HUES48 (cell line): ENCODE results near the gene ABCA7.

Experiments used
- H3K27ac ChIP-seq: one replicate; pipeline ENCODE4 v1.7.0; 2013; ENCODE audit warnings: low read depth, low read length, inconsistent platforms
- H3K27me3 ChIP-seq: 2 replicates; pipeline ENCODE4 v1.6.1; 2013; ENCODE audit warnings: mild to moderate bottlenecking, low read length; ENCODE audit not compliant: control insufficient read depth, insufficient read depth
- H3K36me3 ChIP-seq: 2 replicates; pipeline ENCODE4 v1.6.1; 2013; ENCODE audit warnings: low read length; ENCODE audit not compliant: control insufficient read depth, insufficient read depth
- H3K4me1 ChIP-seq: 2 replicates; pipeline ENCODE4 v1.6.1; 2013; ENCODE audit warnings: mild to moderate bottlenecking, low read length; ENCODE audit not compliant: control insufficient read depth, insufficient read depth
- H3K4me3 ChIP-seq: 2 replicates; pipeline ENCODE4 v1.5.1; 2013; ENCODE audit warnings: mild to moderate bottlenecking, low read depth, low read length
- H3K9ac ChIP-seq: 2 replicates; pipeline ENCODE4 v1.6.1; 2013; ENCODE audit warnings: mild to moderate bottlenecking, low read depth, low read length, moderate library complexity
- H3K9me3 ChIP-seq: 2 replicates; pipeline ENCODE4 v1.6.1; 2013; ENCODE audit warnings: low read length; ENCODE audit not compliant: control insufficient read depth, insufficient read depth

The ABCA7 gene

GRCh38 chr19:1046117-1046626 is 6.3 kb downstream of the ABCA7 start:
- Histone ChIP-seq H3K4me3 (no peak overlapping the region), H3K9me3 (no peaks in the 10 kb centered on the region), H3K9ac (no peak overlapping the region), H3K4me1 (no peaks in the 10 kb centered on the region), H3K27me3 (no peaks in the 10 kb centered on the region), H3K36me3 (no peaks in the 10 kb centered on the region), H3K27ac (no peak overlapping the region)

DNA sequence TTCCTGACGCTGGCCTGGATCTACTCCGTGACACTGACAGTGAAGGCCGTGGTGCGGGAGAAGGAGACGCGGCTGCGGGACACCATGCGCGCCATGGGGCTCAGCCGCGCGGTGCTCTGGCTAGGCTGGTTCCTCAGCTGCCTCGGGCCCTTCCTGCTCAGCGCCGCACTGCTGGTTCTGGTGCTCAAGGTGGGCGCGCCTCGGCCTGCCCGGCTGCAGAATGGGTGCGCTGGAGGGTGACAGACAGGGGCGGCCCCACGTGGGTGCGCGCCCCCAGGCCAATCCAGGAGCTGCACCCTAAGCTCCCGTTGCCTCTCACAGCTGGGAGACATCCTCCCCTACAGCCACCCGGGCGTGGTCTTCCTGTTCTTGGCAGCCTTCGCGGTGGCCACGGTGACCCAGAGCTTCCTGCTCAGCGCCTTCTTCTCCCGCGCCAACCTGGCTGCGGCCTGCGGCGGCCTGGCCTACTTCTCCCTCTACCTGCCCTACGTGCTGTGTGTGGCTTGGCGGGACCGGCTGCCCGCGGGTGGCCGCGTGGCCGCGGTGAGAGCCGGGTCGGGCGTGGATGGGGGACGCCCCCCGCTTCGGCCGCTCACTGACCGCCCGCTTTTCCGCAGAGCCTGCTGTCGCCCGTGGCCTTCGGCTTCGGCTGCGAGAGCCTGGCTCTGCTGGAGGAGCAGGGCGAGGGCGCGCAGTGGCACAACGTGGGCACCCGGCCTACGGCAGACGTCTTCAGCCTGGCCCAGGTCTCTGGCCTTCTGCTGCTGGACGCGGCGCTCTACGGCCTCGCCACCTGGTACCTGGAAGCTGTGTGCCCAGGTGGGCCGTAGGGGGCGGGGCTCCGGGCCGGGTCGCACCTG is 7.2 kb downstream of the ABCA7 start:
- H3K36me3 ChIP-seq, result no peaks in the 10 kb centered on the region
- no peak overlapping the region for H3K27ac ChIP-seq
- H3K4me1 ChIP-seq, result no peaks in the 10 kb centered on the region

DNA sequence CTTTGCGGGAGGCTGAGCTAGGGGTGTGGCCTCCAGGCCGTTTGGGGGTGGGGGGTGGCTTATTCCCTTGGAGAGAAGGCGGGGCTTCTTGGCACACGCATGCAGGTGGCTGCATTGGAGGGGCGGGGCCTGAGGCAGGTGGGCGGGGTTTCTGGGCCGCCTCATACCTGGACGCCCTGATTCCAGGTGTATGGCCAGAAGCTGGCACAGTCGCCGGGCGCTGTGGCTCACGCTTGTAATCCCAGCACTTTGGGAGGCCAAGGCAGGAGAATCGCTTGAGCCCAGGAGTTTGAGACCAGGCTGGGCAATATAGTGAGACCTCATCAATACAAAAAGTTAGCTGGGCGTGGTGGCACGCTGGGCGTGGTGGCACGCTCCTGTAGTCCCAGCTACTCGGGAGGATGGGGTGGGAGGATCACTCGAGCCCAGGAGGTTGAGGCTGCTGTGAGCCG is 7.8 kb downstream of the ABCA7 start:
- Histone ChIP-seq H3K36me3 (no peaks in the 10 kb centered on the region), H3K4me3 (no peak overlapping the region), H3K27ac (no peak overlapping the region), H3K9ac (no peak overlapping the region), H3K27me3 (no peaks in the 10 kb centered on the region), H3K4me1 (no peaks in the 10 kb centered on the region), H3K9me3 (no peaks in the 10 kb centered on the region)

More for the DNA sequence above, 7.2 kb downstream of the ABCA7 start:
- no peak overlapping the region for H3K9ac ChIP-seq
- no peaks in the 10 kb centered on the region for H3K27me3 ChIP-seq
- H3K9me3 ChIP-seq, result no peaks in the 10 kb centered on the region
- no peak overlapping the region for H3K4me3 ChIP-seq

GRCh38 chr19:1049106-1049505 is 9.2 kb downstream of the ABCA7 start:
- no peak overlapping the region for H3K9ac ChIP-seq
- H3K36me3 ChIP-seq, result no peaks in the 10 kb centered on the region
- H3K9me3 ChIP-seq, result no peaks in the 10 kb centered on the region
- no peak overlapping the region for H3K27ac ChIP-seq
- no peaks in the 10 kb centered on the region for H3K4me1 ChIP-seq
- H3K4me3 ChIP-seq, result no peak overlapping the region
- no peaks in the 10 kb centered on the region for H3K27me3 ChIP-seq

GRCh38 chr19:1049800-1050199 is 9.9 kb downstream of the ABCA7 start:
- Histone ChIP-seq H3K9ac (no peak overlapping the region), H3K9me3 (no peaks in the 10 kb centered on the region), H3K27me3 (no peaks in the 10 kb centered on the region), H3K36me3 (no peaks in the 10 kb centered on the region), H3K27ac (no peak overlapping the region), H3K4me3 (no peak overlapping the region), H3K4me1 (no peaks in the 10 kb centered on the region)

DNA sequence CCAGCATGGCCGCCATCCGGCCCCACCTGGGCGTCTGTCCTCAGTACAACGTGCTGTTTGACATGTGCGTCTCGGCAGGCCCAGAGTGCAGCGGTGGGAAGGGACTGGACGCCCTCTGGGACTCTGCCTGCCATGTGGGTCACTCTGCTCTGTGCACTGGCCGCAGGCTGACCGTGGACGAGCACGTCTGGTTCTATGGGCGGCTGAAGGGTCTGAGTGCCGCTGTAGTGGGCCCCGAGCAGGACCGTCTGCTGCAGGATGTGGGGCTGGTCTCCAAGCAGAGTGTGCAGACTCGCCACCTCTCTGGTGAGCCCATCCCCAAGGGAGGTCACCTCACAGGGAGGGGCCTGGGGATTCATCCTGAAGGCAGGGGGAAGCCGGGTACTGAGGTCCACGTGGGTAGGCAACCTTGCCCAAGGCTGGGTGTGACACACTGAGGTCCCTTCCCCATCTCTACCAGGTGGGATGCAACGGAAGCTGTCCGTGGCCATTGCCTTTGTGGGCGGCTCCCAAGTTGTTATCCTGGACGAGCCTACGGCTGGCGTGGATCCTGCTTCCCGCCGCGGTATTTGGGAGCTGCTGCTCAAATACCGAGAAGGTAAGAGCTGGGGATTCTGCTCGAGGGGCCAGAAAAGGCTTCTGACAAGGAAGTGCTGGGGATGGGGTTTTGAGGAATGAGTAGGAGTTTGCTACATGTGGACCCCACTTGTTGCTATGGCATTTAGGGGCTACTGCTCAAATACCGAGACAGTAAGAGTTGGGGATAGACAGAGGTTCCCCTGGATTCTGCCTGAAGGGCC is 11.3 kb downstream of the ABCA7 start:
- H3K9me3 ChIP-seq, result peaks cover 2% of the 10 kb centered on the region
- no peak overlapping the region for H3K4me3 ChIP-seq
- H3K27ac ChIP-seq, result no peak overlapping the region
- H3K4me1 ChIP-seq, result no peaks in the 10 kb centered on the region
- no peaks in the 10 kb centered on the region for H3K27me3 ChIP-seq
- no peak overlapping the region for H3K9ac ChIP-seq
- 0 out of 2 replicates have a peak, but pooled peaks cover 1% of the 10 kb centered on the region for H3K36me3 ChIP-seq

DNA sequence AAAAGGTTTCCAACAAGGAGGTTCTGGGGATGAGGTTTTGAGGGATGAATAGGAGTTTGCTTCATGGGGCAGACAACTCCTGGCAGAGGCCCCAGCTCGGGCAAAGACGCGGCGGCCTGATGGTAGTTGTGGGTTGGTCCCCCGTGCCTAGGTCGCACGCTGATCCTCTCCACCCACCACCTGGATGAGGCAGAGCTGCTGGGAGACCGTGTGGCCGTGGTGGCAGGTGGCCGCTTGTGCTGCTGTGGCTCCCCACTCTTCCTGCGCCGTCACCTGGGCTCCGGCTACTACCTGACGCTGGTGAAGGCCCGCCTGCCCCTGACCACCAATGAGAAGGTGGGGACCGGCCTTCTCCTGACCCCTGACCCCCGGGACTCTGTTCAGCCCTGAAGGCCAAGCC is 11.9 kb downstream of the ABCA7 start:
- Histone ChIP-seq H3K4me3 (no peak overlapping the region), H3K4me1 (no peaks in the 10 kb centered on the region), H3K36me3 (0 out of 2 replicates have a peak, but pooled peaks cover 7% of the 10 kb centered on the region), H3K27me3 (no peaks in the 10 kb centered on the region), H3K9ac (no peak overlapping the region), H3K27ac (no peak overlapping the region), H3K9me3 (peaks cover 8% of the 10 kb centered on the region)

DNA sequence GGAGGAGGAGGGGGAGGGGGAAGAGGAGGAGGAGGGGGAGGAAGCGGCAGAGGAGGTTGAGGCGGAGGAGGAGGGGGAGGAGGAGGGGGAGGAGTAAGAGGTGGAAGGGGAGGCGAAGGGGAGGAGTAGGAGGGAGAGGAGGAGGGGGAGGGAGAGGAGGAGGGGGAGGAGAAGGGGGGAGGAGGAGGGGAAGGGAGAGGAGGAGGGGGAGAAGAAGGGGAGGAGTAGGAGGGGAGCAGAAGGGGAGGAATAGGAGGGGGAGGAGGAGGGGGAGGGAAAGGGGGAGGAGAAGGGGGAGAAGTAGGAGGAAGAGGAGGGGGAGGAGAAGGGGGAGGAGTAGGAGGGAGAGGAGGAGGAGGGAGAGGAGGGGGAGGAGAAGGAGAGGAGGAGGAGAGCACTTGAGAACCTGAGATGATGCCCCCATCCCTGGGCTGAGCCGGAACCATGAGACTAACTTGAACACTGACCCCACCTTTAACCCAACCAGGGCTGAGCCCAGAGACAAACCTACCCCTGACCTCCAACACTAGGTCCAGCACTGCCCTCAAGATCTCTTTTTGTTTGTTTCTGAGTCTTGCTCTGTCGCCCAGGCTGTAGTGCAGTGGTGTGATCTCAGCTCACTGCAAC is 12.6 kb downstream of the ABCA7 start:
- Histone ChIP-seq H3K4me1 (no peaks in the 10 kb centered on the region), H3K9ac (no peak overlapping the region), H3K4me3 (no peak overlapping the region), H3K9me3 (peaks cover 14% of the 10 kb centered on the region), H3K27me3 (no peaks in the 10 kb centered on the region), H3K36me3 (0 out of 2 replicates have a peak, but pooled peaks cover 13% of the 10 kb centered on the region), H3K27ac (no peak overlapping the region)

DNA sequence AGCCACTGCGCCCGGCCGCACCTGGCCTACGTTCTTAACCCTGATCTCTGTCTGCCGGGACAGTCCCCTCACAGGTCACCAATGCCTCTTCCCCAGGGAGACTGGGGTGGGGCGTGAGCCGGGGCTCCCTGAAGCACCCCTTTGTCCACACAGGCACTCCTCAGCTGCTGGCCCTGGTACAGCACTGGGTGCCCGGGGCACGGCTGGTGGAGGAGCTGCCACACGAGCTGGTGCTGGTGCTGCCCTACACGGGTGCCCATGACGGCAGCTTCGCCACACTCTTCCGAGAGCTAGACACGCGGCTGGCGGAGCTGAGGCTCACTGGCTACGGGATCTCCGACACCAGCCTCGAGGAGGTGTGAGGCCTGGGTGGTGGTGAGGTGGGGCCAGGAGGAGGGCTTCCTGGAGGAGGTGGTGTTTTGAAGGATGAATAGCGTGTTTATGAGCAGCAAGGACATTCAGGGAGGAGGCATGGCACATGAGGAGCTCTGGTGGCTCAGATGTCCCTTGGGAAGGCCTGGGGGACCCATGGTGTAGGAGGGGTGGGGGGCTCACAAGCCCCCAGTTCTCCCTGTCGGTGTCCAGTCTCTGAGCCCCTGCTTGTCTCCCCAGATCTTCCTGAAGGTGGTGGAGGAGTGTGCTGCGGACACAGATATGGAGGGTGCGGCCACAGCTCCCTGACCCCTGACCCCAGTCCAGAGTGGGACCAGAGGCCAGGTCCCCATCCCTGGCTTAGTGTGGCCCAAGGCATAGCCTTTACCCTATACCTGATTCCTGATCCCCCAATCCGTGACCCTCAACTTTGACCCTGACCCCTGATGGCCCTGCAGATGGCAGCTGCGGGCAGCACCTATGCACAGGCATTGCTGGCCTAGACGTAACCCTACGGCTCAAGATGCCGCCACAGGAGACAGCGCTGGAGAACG is 13.5 kb downstream of the ABCA7 start:
- no peaks in the 10 kb centered on the region for H3K27me3 ChIP-seq
- no peak overlapping the region for H3K4me3 ChIP-seq
- H3K9ac ChIP-seq, result no peak overlapping the region
- peaks cover 17% of the 10 kb centered on the region; the same call in 1 of the 2 replicates for H3K36me3 ChIP-seq
- H3K9me3 ChIP-seq, result peaks cover 23% of the 10 kb centered on the region
- H3K27ac ChIP-seq, result no peak overlapping the region
- no peaks in the 10 kb centered on the region for H3K4me1 ChIP-seq
